LNCAP (cell line): ENCODE data around the gene UNC13D.

Source experiments
- CTCF ChIP-seq: fragments of 450-650 bp; IDR thresholded peaks from 2 replicates; pipeline ENCODE4 v1.5.1; 2017; ENCODE audit warnings: mild to moderate bottlenecking

Gene UNC13D

GRCh38 chr17:75843577-75844529 is at the start of gene UNC13D:
Gene UNC13D (minus strand): TSS chr17:75844404. CDS start chr17:75844337, 67 bp downstream.
- TF ChIP-seq CTCF, result no peak

- no peak for TF ChIP-seq CTCF
Observed at GRCh38 chr17:75893305-75894048, 49.3 kb upstream of the UNC13D start.

GRCh38 chr17:75892556-75893224 is 48.5 kb upstream of the UNC13D start:
- TF ChIP-seq CTCF, result no peak

GRCh38 chr17:75891605-75892555 is 47.7 kb upstream of the UNC13D start:
- no peak for TF ChIP-seq CTCF

GRCh38 chr17:75891022-75891604 is 46.9 kb upstream of the UNC13D start:
- TF ChIP-seq CTCF, result no peak

GRCh38 chr17:75889454-75889853 is 45.2 kb upstream of the UNC13D start:
- TF ChIP-seq CTCF, result no peak
